ENCODE results near the gene ATP6V0E2.

DNA sequence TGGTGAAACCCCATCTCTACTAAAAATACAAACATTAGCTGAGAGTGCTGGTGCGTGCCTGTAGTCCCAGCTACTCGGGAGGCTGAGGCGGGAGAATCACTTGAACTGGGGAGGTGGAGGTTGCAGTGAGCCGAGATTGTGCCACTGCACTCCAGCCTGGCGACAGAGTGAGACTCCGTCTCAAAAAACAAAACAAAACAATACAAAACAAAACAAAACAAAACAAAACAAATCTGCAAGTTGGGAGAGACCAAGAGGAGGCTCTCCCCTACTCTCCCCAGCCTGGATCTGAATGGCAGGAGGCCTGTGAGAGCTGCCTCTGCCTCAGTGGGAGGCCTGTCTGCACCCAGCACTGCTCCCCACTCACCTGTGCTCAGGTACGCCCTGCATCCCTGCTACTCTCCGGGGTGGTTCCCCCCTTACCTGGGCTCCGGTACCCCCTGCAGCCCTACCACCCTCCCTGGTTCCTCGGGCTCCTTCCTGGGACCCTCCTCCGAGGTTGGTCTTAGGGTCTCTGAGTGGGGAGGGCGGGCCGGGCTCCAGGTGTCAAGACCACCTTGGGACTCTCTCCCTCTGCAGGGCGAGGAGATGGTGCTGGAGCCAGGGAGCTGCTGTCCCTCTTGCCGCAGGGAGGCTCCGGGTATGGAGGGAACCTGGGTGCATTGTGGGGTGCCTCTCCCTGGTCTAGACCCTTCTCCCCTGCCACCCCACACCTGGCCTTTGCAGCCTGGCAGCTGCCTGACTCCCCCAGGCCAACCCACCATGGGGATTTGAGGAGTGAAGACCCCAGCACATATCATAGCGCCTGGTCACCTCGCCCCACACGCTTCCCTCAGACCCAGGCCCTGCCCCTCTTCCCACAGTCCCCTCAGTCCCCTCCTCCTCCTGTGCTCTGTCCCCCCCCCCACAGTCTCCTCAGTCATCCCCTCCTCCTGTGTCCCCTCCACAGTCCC lies 45.1 kb upstream of the ATP6V0E2 start:
- TF ChIP-seq, protein P1, sequence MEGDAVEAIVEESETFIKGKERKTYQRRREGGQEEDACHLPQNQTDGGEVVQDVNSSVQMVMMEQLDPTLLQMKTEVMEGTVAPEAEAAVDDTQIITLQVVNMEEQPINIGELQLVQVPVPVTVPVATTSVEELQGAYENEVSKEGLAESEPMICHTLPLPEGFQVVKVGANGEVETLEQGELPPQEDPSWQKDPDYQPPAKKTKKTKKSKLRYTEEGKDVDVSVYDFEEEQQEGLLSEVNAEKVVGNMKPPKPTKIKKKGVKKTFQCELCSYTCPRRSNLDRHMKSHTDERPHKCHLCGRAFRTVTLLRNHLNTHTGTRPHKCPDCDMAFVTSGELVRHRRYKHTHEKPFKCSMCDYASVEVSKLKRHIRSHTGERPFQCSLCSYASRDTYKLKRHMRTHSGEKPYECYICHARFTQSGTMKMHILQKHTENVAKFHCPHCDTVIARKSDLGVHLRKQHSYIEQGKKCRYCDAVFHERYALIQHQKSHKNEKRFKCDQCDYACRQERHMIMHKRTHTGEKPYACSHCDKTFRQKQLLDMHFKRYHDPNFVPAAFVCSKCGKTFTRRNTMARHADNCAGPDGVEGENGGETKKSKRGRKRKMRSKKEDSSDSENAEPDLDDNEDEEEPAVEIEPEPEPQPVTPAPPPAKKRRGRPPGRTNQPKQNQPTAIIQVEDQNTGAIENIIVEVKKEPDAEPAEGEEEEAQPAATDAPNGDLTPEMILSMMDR (IDR thresholded peaks at IDR 0.05; ENCODE audit: insufficient read depth, low read depth, low read length), result no peak
- no peak for TF ChIP-seq EZH2 (IDR thresholded peaks at IDR 0.05; ENCODE audit: insufficient read depth, low read length)

Measured in astrocyte (in vitro differentiated cells and primary cell).